GM23248 (cell line): Measurements from ENCODE around the gene ATG13.

ENCODE experiments used
- EZH2 ChIP-seq: fragments of 200-600 bp; sonication (generic); IDR thresholded peaks from 2 replicates; pipeline ENCODE4 v1.6.1; 2018; ENCODE audit warnings: antibody characterized with exemption, mild to moderate bottlenecking; ENCODE audit not compliant: insufficient read depth, poor library complexity, severe bottlenecking
- EZH2phosphoT487 ChIP-seq: fragments of 200-600 bp; sonication (generic); IDR thresholded peaks from 2 replicates; pipeline ENCODE4 v1.6.1; 2018; ENCODE audit warnings: antibody characterized with exemption, moderate library complexity, mild to moderate bottlenecking, low read depth; ENCODE audit not compliant: insufficient read depth

DNA sequence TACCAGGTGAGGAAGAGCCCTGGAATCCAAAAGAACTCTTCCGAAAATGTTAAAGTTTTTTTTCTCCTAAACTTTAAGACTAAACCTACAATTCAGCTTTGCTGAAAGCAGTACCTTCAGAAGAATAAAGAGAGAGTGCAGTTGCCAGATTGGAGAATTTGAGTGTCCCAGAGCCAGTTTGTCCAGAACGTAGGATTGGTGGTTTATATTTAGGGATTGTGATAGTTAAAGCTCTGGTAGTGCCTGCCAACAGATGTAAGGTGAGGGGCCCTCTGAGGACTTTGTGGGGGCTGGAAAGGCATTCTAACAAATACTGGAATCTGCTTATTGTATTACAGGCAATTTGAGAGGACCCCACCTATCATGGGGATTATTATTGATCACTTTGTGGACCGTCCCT lies 39.8 kb downstream of the ATG13 start:
- no peak for TF ChIP-seq EZH2phosphoT487
- no peak for TF ChIP-seq EZH2
